ENCODE results near the gene CFB. TPM values are rescaled to one million over a fixed set of nuclear protein-coding genes. Genes with fewer than 3 reads are reported as not detected.

The CFB gene
- total RNA-seq, 1 experiment from 2014 or later: 1.4 TPM

- no peak for TF ChIP-seq AFF4 (CRISPR knock-in tag; IDR thresholded peaks at IDR 0.05; ENCODE audit: borderline replicate concordance)
Observed at GRCh38 chr6:31896856-31897611, 48.9 kb upstream of the CFB start (continued).

GRCh38 chr6:31897612-31898382 lies 48.1 kb upstream of the CFB start, which contains the start of gene EHMT2:
Gene EHMT2 (minus strand): TSS chr6:31897698. CDS start chr6:31897677, 21 bp downstream.
- ChIA-PET CTCF (interaction anchor here (0.8 to 2.6 kb wide), 15 partner anchors 9 to 298 kb away, joined by 3 to 22 read pairs (median 5); partner anchors contain the start of gene LSM2), POLR2A (interaction anchor here (0.6 to 2.1 kb wide), 6 partner anchors 35 to 1392 kb away, joined by 3 to 6 read pairs (median 3); partner anchors contain the start of genes HSPA1B and NEU1)
- TF ChIP-seq KAT7 (CRISPR knock-in tag; IDR thresholded peaks at IDR 0.05; ENCODE audit: borderline replicate concordance) (no peak), USF2 (CRISPR knock-in tag; IDR thresholded peaks at IDR 0.05) (peak; percentile 98), ZMAT4 (CRISPR knock-in tag; IDR thresholded peaks at IDR 0.05) (peak; percentile 44), ZNF532 (CRISPR knock-in tag; IDR thresholded peaks at IDR 0.05; ENCODE audit: borderline replicate concordance) (0 out of 2 replicates have a peak, but pooled peaks have one; percentile 26), ZNF121 (CRISPR knock-in tag; IDR thresholded peaks at IDR 0.05) (no peak), ZNF671 (CRISPR knock-in tag; IDR thresholded peaks at IDR 0.05) (0 out of 2 replicates have a peak, but pooled peaks have one; percentile 52), USF1 (CRISPR knock-in tag; IDR thresholded peaks at IDR 0.05) (peak; percentile 93), GABPB1 (CRISPR knock-in tag; IDR thresholded peaks at IDR 0.05) (no peak; the same call in 1 of the 2 replicates), NFATC4 (CRISPR knock-in tag; IDR thresholded peaks at IDR 0.05) (0 out of 2 replicates have a peak, but pooled peaks have one; percentile 3), NR1H2 (CRISPR knock-in tag; IDR thresholded peaks at IDR 0.05) (no peak), SP1 (CRISPR knock-in tag; conservative IDR thresholded peaks at IDR 0.05) (peak; percentile 72), AR (CRISPR knock-in tag; IDR thresholded peaks at IDR 0.05) (peak; percentile 52; the same call in 1 of the 2 replicates), ZNF416 (CRISPR knock-in tag; IDR thresholded peaks at IDR 0.05) (0 out of 2 replicates have a peak, but pooled peaks have one; percentile 3), TEAD1 (CRISPR knock-in tag; IDR thresholded peaks at IDR 0.05) (peak; percentile 14; the same call in 1 of the 2 replicates)
- peaks cover 20% of the 10 kb centered on the region for H3K4me1 Mint-ChIP-seq
- peak within 1 kb of the TSS; percentile 96 for H3K27ac Mint-ChIP-seq
- H3K9me3 Mint-ChIP-seq: no peaks in the 10 kb centered on the region
- H3K4me3 Mint-ChIP-seq: peak within 1 kb of the TSS; percentile 96
- H3K36me3 Mint-ChIP-seq: peaks cover 27% of the 10 kb centered on the region
- no peaks in the 10 kb centered on the region; the same call in 1 of the 2 replicates for H3K27me3 Mint-ChIP-seq (ENCODE audit: low read depth)
- ATAC-seq (peak; percentile 32), DNase-seq (ENCODE audit: low spot score) (peak; percentile 85)
